ENCODE measurements around the gene METRNL.

DNA sequence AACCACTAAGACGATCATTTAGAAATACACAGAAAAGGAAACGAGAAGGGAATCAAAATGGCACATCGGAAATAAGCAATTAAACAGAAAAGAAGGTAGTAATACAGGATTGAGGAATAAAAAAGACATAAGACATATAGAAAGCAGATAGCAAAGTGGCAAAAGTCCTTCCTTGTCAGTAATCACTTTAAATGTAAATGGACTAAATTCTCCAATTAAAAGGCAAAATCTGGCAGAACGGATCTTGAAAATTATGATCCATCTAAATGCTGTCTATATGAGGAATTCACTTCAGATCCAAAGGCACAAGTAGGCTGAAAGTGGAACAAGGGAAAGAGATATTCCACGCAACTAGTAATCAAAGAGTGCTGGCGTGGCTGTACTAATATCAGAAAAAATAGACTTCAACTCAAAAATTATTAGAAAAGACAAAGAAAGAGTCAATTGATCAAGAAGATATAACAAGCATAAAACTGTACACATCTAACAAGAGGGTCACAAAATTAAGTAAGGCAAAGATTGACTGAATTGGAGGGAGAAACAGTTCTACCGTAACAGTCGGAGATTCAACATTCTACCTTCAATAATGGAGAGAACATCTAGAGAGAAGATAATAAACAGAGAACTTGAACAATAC lies 36.8 kb upstream of the METRNL start:
- TF ChIP-seq, protein P1, sequence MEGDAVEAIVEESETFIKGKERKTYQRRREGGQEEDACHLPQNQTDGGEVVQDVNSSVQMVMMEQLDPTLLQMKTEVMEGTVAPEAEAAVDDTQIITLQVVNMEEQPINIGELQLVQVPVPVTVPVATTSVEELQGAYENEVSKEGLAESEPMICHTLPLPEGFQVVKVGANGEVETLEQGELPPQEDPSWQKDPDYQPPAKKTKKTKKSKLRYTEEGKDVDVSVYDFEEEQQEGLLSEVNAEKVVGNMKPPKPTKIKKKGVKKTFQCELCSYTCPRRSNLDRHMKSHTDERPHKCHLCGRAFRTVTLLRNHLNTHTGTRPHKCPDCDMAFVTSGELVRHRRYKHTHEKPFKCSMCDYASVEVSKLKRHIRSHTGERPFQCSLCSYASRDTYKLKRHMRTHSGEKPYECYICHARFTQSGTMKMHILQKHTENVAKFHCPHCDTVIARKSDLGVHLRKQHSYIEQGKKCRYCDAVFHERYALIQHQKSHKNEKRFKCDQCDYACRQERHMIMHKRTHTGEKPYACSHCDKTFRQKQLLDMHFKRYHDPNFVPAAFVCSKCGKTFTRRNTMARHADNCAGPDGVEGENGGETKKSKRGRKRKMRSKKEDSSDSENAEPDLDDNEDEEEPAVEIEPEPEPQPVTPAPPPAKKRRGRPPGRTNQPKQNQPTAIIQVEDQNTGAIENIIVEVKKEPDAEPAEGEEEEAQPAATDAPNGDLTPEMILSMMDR (IDR thresholded peaks at IDR 0.05) = no peak
- no peak for TF ChIP-seq POLR2A (IDR thresholded peaks at IDR 0.05)

Data from esophagus squamous epithelium (tissue), 4 donors.